GM12878 (cell line): ENCODE results near the gene SCG3. TPM values are rescaled to one million over a fixed set of nuclear protein-coding genes. Genes with fewer than 3 reads are reported as not detected.

Source experiments
- ATAC-seq: fragments of 200-7000 bp; cut with Tn5 transposase; 3 replicates; pipeline ENCODE4 v1.9.1; 2020; ENCODE audit warnings: mild to moderate bottlenecking, moderate library complexity
- BruUV-seq: library from RNA; stranded (reverse); fragments of 400-500 nt; replicated peaks from 2 replicates; lab custom pipeline; 2021; lab: Mats Ljungman, UMichigan
- CTCF ChIA-PET: fragments of 300-600 bp; sonication (Branson Sonifier 250); formaldehyde crosslinking; extraction: SDS; loops from one replicate; lab custom pipeline; 2021; ENCODE audit warnings: inconsistent platforms; lab: Yijun Ruan, JAX
- POLR2A ChIA-PET: fragments of 350-600 bp; formaldehyde crosslinking; extraction: SDS; loops from one replicate; lab custom pipeline; 2021; ENCODE audit warnings: inconsistent platforms; lab: Charles Lee
- RAD21 ChIA-PET: fragments of 300-600 bp; sonication (Branson Sonifier 250); formaldehyde crosslinking; loops from one replicate; lab custom pipeline; 2023; ENCODE audit warnings: antibody characterized with exemption; ENCODE audit not compliant: unreplicated experiment; lab: Charles Lee
- SMC1A ChIA-PET: fragments of 300-600 bp; sonication (Branson Sonifier 250); formaldehyde crosslinking; loops from one replicate; lab custom pipeline; 2023; ENCODE audit not compliant: unreplicated experiment, uncharacterized antibody; lab: Charles Lee
- DNase-seq: peaks from one replicate; pipeline ENCODE4 v3.0.0-alpha.2; 2011; ENCODE audit warnings: low read depth, low spot score
- FAIRE-seq: peaks from 3 replicates; lab custom pipeline; 2011; peaks lifted over from hg19 to GRCh38; lab: Jason Lieb, UNC
- H2AFZ ChIP-seq: 2 replicates; pipeline ENCODE4 v1.6.0; 2011; ENCODE audit warnings: low read depth, low read length, control low read depth; ENCODE audit not compliant: control insufficient read depth
- H3K27ac ChIP-seq: 2 replicates; pipeline ENCODE4 v1.5.1; 2011; ENCODE audit warnings: control low read depth; ENCODE audit not compliant: control insufficient read depth, insufficient read depth
- H3K27me3 ChIP-seq, 2 experiments: replicated peaks in 1 of 2; 2 replicates each; pipeline versions ENCODE4 v1.6.0 to v1.6.1; 2011; ENCODE audit warnings: low read length in 1 of 2; ENCODE audit not compliant: control insufficient read depth in 2 of 2, insufficient read depth in 2 of 2
- H3K36me3 ChIP-seq, 2 experiments: 2 replicates each; pipeline ENCODE4 v1.5.1; 2011; ENCODE audit warnings: low read length in 1 of 2; ENCODE audit not compliant: control insufficient read depth in 2 of 2, insufficient read depth in 2 of 2
- H3K4me1 ChIP-seq: 2 replicates; pipeline ENCODE4 v1.6.1; 2011; ENCODE audit warnings: mild to moderate bottlenecking, low read length, moderate library complexity, mixed read lengths; ENCODE audit not compliant: control insufficient read depth, insufficient read depth
- H3K4me2 ChIP-seq: 2 replicates; pipeline ENCODE4 v1.6.0; 2011; ENCODE audit warnings: control low read depth; ENCODE audit not compliant: control insufficient read depth, insufficient read depth
- H3K4me3 ChIP-seq: fragments of 200-600 bp; sonication (generic); 2 replicates; pipeline ENCODE4 v1.5.1; 2016
- H3K79me2 ChIP-seq: 2 replicates; pipeline ENCODE4 v1.6.0; 2011; ENCODE audit warnings: low read length; ENCODE audit not compliant: control insufficient read depth, insufficient read depth
- H3K9ac ChIP-seq: 2 replicates; pipeline ENCODE4 v1.8.0; 2011; ENCODE audit warnings: low read length, control low read depth, mixed read lengths; ENCODE audit not compliant: control insufficient read depth, insufficient read depth
- H3K9me3 ChIP-seq: replicated peaks from 3 replicates; pipeline ENCODE4 v1.5.1; 2011; ENCODE audit warnings: mild to moderate bottlenecking, low read length; ENCODE audit not compliant: control insufficient read depth, insufficient read depth
- H4K20me1 ChIP-seq: 2 replicates; pipeline ENCODE4 v1.6.0; 2011; ENCODE audit not compliant: control insufficient read depth, insufficient read depth
- CHD2 ChIP-seq: IDR thresholded peaks from 2 replicates; pipeline ENCODE4 v1.6.1; 2011; ENCODE audit warnings: low read depth, low read length, improper control_type of control experiment, borderline replicate concordance
- DPF2 ChIP-seq: fragments of 450-650 bp; IDR thresholded peaks from 2 replicates; pipeline ENCODE4 v1.6.1; 2017; ENCODE audit warnings: mild to moderate bottlenecking
- IRF4 ChIP-seq: IDR thresholded peaks from 2 replicates; pipeline ENCODE4 v1.6.1; 2011; ENCODE audit warnings: low read depth, low read length
- KAT2A ChIP-seq: conservative IDR thresholded peaks from 2 replicates; pipeline ENCODE4 v1.6.1; 2011; ENCODE audit warnings: low read depth, low read length; ENCODE audit not compliant: control insufficient read depth
- MEF2A ChIP-seq: IDR thresholded peaks from 2 replicates; pipeline ENCODE4 v1.6.1; 2011; ENCODE audit warnings: low read depth, mild to moderate bottlenecking, low read length, moderate library complexity; ENCODE audit not compliant: insufficient read depth
- MYC ChIP-seq: IDR thresholded peaks from 2 replicates; pipeline ENCODE4 v1.6.1; 2011; ENCODE audit warnings: mild to moderate bottlenecking, low read length, moderate library complexity, inconsistent platforms; ENCODE audit not compliant: insufficient read depth, insufficient replicate concordance, insufficient read length, severe bottlenecking
- NFYB ChIP-seq: IDR thresholded peaks from 2 replicates; pipeline ENCODE4 v1.6.1; 2011; ENCODE audit warnings: low read depth, mild to moderate bottlenecking, low read length, improper control_type of control experiment, moderate library complexity; ENCODE audit not compliant: insufficient read depth
- PKNOX1 ChIP-seq: fragments of 450-650 bp; IDR thresholded peaks from 2 replicates; pipeline ENCODE4 v1.6.1; 2016; ENCODE audit warnings: mild to moderate bottlenecking
- RUNX3 ChIP-seq: IDR thresholded peaks from 2 replicates; pipeline ENCODE4 v1.6.1; 2012; ENCODE audit warnings: low read length, inconsistent platforms
- TCF12 ChIP-seq: IDR thresholded peaks from 2 replicates; pipeline ENCODE4 v1.6.1; 2011; ENCODE audit warnings: low read depth, mild to moderate bottlenecking, low read length
- WRNIP1 ChIP-seq: IDR thresholded peaks from 2 replicates; pipeline ENCODE4 v1.6.1; 2011; ENCODE audit warnings: low read depth, low read length, improper control_type of control experiment, borderline replicate concordance
- YBX1 ChIP-seq: fragments of 450-650 bp; IDR thresholded peaks from 2 replicates; pipeline ENCODE4 v1.6.1; 2016; ENCODE audit warnings: antibody characterized with exemption
- WGBS: methylation state at CpG from one replicate; pipeline ENCODE4 v1.1.6; 2016; ENCODE audit warnings: low lambda C conversion rate; ENCODE audit not compliant: insufficient replicate concordance, insufficient coverage; ENCODE audit errors: missing lambda C conversion rate; 5-methylcytosine and 5-hydroxymethylcytosine counted together
- in situ Hi-C: fragments of 300-500 bp; cut with MboI; formaldehyde crosslinking; loops from 9 replicates; pipeline ENCODE4 v1.14.3; 2018; ENCODE audit warnings: mixed read lengths
- intact Hi-C: fragments of 100-400 bp; cut with micrococcal nuclease; formaldehyde crosslinking; loops from one replicate; pipeline ENCODE4 v1.14.2; 2022; ENCODE audit not compliant: unreplicated experiment
- polyA plus RNA-seq, 11 experiments: library from polyadenylated mRNA; depleted of rRNA in 4 of 11; unstranded in 6 of 11; stranded (reverse) in 5 of 11; fragments of >200 nt; fragmentation: Nextera tagmentation in 4 of 11; fragmentation: Illumina TruSeq in 1 of 11; extraction: Ambion mirVana in 4 of 11; extraction: Trizol in 1 of 11; gene quantifications; 1 replicate in 1 of 11; 2 replicates in 10 of 11; pipeline versions ENCODE4 v1.2.1 to v1.2.3, GENCODE V29; 2011 to 2016; ENCODE audit warnings: inconsistent platforms in 2 of 11, missing spikeins in 2 of 11, low read depth in 1 of 11
- total RNA-seq, 4 experiments: library from RNA; depleted of rRNA in 3 of 4; stranded (reverse); fragments of >200 nt in 3 of 4; fragmentation: Illumina TruSeq in 1 of 4; extraction: Trizol in 1 of 4; gene quantifications; 2 replicates each; pipeline versions ENCODE4 v1.2.1 to v1.2.3, GENCODE V29; 2013 to 2021

The SCG3 gene
- total and polyA plus RNA-seq, 10 of the 15 experiments (the other 5 are each of a cell fraction or from before 2014, with no cell fraction given), result 0.03 to 0.15 (median 0.04) TPM; not detected in 7

- ChIA-PET CTCF (interaction anchor here (1.3 kb wide), 1 partner anchor 64 kb away, joined by 3 read pairs; no protein-coding TSS in a partner anchor), RAD21 (no interaction called here), POLR2A (no interaction called here), SMC1A (interaction anchor here (1.2 kb wide), 1 partner anchor 15 kb away, joined by 4 read pairs; no protein-coding TSS in a partner anchor)
- no peaks in the 10 kb centered on the region for H3K4me1 ChIP-seq
- no peak overlapping the region for H3K4me3 ChIP-seq
- no peaks in the 10 kb centered on the region for H3K27me3 ChIP-seq
- FAIRE-seq (no peak), ATAC-seq (no peak), DNase-seq (no peak)
- no peaks in the 10 kb centered on the region; a peak in 1 of 4 replicates for H3K36me3 ChIP-seq
- no peak for TF ChIP-seq YBX1
- TF ChIP-seq CHD2, result no peak
- TF ChIP-seq DPF2, result no peak
- no peak for TF ChIP-seq RUNX3
- TF ChIP-seq NFYB, result no peak
- TF ChIP-seq TCF12, result no peak
- no peak for TF ChIP-seq MEF2A
- no peak for TF ChIP-seq KAT2A
- no peak for TF ChIP-seq IRF4
- no peak for TF ChIP-seq PKNOX1
- TF ChIP-seq WRNIP1, result no peak
- TF ChIP-seq MYC, result no peak
- intact Hi-C loops, result no loop called here
- no peaks in the 10 kb centered on the region for H3K79me2 ChIP-seq
- no peak overlapping the region for H3K9ac ChIP-seq
- in situ Hi-C loops, result no loop called here
- no peaks in the 10 kb centered on the region for H3K9me3 ChIP-seq
- H3K27ac ChIP-seq, result no peak overlapping the region
- no peak overlapping the region for H3K4me2 ChIP-seq
- 53% methylated on average over 1 of the region's 1 CpG for WGBS
- no TSS peak for BruUV-seq
- H4K20me1 ChIP-seq, result no peaks in the 10 kb centered on the region
- no peak overlapping the region for H2AFZ ChIP-seq
Observed at GRCh38 chr15:51714162-51714561, 32.9 kb downstream of the SCG3 start.
